Glutamatergic neuron (in vitro differentiated cells): Measurements from ENCODE around the gene STK10. TPM values are rescaled to one million over a fixed set of nuclear protein-coding genes. Genes with fewer than 3 reads are reported as not detected.
A peak's percentile ranks its signal among the peaks of the same experiment; 100 is the strongest.
"Not testable (repeated sequence)": the region's sequence is repeated elsewhere in the genome, so short reads cannot be mapped to it uniquely, and the experiment has no call there.

ENCODE experiments used
- DNase-seq: peaks from one replicate; pipeline ENCODE4 v3.0.0; 2022
- H3K27ac Mint-ChIP-seq: one replicate; pipeline ENCODE4 v1.8.0; 2020; ENCODE audit warnings: mild to moderate bottlenecking, mixed read lengths, inconsistent platforms; ENCODE audit not compliant: unreplicated experiment
- H3K27me3 Mint-ChIP-seq: one replicate; pipeline ENCODE4 v1.8.0; 2020; ENCODE audit warnings: mild to moderate bottlenecking, moderate library complexity, mixed read lengths, inconsistent platforms; ENCODE audit not compliant: unreplicated experiment
- H3K36me3 Mint-ChIP-seq: one replicate; pipeline ENCODE4 v1.8.0; 2020; ENCODE audit warnings: mild to moderate bottlenecking, mixed read lengths, inconsistent platforms; ENCODE audit not compliant: unreplicated experiment
- H3K4me1 Mint-ChIP-seq: one replicate; pipeline ENCODE4 v1.8.0; 2020; ENCODE audit warnings: mild to moderate bottlenecking, low read depth, mixed read lengths, inconsistent platforms; ENCODE audit not compliant: unreplicated experiment
- H3K4me3 Mint-ChIP-seq: one replicate; pipeline ENCODE4 v1.8.0; 2020; ENCODE audit warnings: mild to moderate bottlenecking, mixed read lengths, inconsistent platforms; ENCODE audit not compliant: unreplicated experiment
- H3K9me3 Mint-ChIP-seq: one replicate; pipeline ENCODE4 v1.8.0; 2020; ENCODE audit warnings: mild to moderate bottlenecking, moderate library complexity, mixed read lengths, inconsistent platforms; ENCODE audit not compliant: unreplicated experiment
- CTCF ChIP-seq: fragments of 200-600 bp; sonication (generic); IDR thresholded peaks from one replicate; pipeline ENCODE4 v1.5.0; 2021; ENCODE audit not compliant: partially characterized antibody, unreplicated experiment
- total RNA-seq: library from RNA; stranded (reverse); fragmentation: NEBNext Ultra II Directional; extraction: Animal tissue kit (Norgen Biotek cat#: 25700); gene quantifications from one replicate; pipeline ENCODE4 v1.2.1, GENCODE V29; 2021; ENCODE audit not compliant: unreplicated experiment

Gene STK10
- total RNA-seq, 1 donor from 2014 or later: 84.7 TPM

GRCh38 chr5:172151661-172152210, 36.3 kb downstream of the STK10 start:
- DNase-seq: no peak
- peaks cover 6% of the 10 kb centered on the region for H3K27me3 Mint-ChIP-seq
- H3K27ac Mint-ChIP-seq: peak overlapping the region; percentile 11
- H3K9me3 Mint-ChIP-seq: peaks cover 10% of the 10 kb centered on the region
- H3K36me3 Mint-ChIP-seq: peaks cover 11% of the 10 kb centered on the region
- TF ChIP-seq CTCF: no peak
- peaks cover 15% of the 10 kb centered on the region for H3K4me1 Mint-ChIP-seq
- H3K4me3 Mint-ChIP-seq: no peak overlapping the region

DNA sequence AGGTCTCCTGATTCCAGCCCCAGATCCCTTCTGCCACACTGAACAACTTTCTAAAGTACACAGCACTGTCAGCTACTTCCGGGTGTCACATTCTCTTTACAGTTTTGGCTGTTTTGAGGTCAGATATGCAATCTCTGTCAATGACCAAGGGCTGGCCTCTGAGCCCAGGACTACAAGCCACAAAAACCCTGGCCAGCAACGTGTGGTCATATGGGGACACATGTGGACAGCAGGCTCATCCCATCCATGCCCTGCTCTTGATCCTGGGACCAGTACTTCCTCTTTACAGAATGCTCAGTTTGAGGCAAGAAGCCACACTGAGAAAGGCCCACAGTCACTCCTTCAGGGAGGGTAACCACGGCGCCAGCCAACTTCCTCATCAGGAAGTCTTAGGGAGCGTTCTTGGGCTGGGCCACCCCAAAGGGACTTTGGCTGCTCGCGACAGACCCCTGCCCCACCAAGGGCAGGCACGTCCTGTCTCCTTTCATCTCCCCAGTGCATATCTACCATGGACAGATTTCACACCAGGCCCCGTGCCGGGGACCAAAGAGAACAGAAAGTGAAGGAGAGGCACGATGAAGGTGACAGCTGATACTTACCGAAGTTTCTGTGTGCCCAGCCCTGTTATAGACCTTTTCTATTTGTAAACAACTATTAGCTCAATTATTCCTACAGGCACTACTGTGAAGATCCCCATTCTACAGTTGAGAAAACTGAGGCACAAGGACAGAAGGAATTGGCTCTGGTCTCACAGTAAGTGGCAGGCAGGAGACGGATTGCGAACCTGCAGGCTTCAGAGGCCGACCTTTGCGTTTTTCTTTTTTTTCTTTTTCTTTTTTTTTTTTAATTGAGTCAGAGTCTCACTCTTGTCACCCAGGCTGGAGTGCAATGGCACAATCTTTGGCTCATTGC, 37.3 kb downstream of the STK10 start:
- Mint-ChIP-seq H3K4me3 (no peak overlapping the region), H3K27me3 (peaks cover 11% of the 10 kb centered on the region), H3K27ac (no peak overlapping the region), H3K36me3 (peaks cover 7% of the 10 kb centered on the region), H3K9me3 (peaks cover 15% of the 10 kb centered on the region), H3K4me1 (peaks cover 20% of the 10 kb centered on the region)
- no peak for TF ChIP-seq CTCF
- DNase-seq: no peak

GRCh38 chr5:172149481-172149880, 38.5 kb downstream of the STK10 start:
- Mint-ChIP-seq H3K9me3 (peaks cover 17% of the 10 kb centered on the region), H3K4me1 (peaks cover 31% of the 10 kb centered on the region), H3K27me3 (peaks cover 14% of the 10 kb centered on the region)
- H3K36me3 Mint-ChIP-seq, H3K4me3 Mint-ChIP-seq, H3K27ac Mint-ChIP-seq, DNase-seq: not testable (repeated sequence)

- H3K27me3 Mint-ChIP-seq: peaks cover 14% of the 10 kb centered on the region
- TF ChIP-seq CTCF: no peak
- H3K27ac Mint-ChIP-seq: no peak overlapping the region
- peaks cover 17% of the 10 kb centered on the region for H3K9me3 Mint-ChIP-seq
- H3K36me3 Mint-ChIP-seq: peaks cover 7% of the 10 kb centered on the region
- no peak overlapping the region for H3K4me3 Mint-ChIP-seq
- no peak for DNase-seq
- peaks cover 35% of the 10 kb centered on the region for H3K4me1 Mint-ChIP-seq
These were observed 39.0 kb downstream of the STK10 start for GRCh38 chr5:172149073-172149472.

GRCh38 chr5:172148381-172148780, 39.6 kb downstream of the STK10 start:
- Mint-ChIP-seq H3K9me3 (peaks cover 18% of the 10 kb centered on the region), H3K4me3 (no peak overlapping the region), H3K27me3 (peaks cover 15% of the 10 kb centered on the region), H3K27ac (peak overlapping the region; percentile 55), H3K36me3 (peaks cover 7% of the 10 kb centered on the region), H3K4me1 (peaks cover 42% of the 10 kb centered on the region)
- no peak for DNase-seq
- TF ChIP-seq CTCF: no peak
